GM10847 (cell line): Measurements from ENCODE around the gene THSD7A.

Source experiments
- POLR2A ChIP-seq: IDR thresholded peaks from 2 replicates; pipeline ENCODE4 v1.6.1; 2011; ENCODE audit not compliant: insufficient read length; ENCODE audit errors: extremely low read depth

Gene THSD7A

DNA sequence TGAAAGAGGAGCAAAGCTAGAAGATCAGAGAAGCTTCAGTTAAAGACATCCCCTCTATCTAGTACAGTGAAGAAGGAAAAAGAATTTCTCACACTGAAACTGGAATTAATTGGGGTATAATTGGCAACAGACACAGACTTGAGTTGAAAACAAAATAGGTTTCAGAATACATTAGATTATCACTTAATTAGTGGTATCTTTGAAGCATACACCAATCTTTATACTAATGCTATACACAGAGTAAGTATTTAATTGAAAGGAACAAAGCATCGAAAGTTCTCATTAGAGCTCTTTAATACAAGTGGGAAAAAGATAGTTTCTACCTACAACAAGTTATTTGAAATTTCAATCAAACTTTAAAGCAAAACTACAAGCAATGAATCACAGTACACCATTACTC lies 128.2 kb downstream of the THSD7A start:
- TF ChIP-seq POLR2A: no peak

DNA sequence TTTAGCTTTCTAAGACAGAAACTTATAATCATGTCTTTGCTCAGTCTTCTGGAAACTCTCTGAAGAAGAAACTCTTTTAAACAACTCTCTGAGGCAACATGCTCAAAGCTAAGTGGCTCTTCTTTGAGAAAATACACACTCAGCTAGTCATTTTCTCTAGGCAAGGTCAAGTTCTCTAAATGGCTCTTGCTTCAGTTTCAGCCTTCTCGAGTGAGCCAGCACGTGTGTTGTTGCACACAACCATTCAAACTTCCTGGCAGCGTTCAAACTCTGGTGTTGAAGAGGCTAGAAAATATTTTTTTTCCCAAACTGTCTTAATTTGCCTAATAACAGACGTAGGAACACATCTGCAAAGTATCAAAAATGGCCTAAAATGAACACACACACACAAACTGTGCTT lies 129.1 kb downstream of the THSD7A start:
- TF ChIP-seq POLR2A: no peak

DNA sequence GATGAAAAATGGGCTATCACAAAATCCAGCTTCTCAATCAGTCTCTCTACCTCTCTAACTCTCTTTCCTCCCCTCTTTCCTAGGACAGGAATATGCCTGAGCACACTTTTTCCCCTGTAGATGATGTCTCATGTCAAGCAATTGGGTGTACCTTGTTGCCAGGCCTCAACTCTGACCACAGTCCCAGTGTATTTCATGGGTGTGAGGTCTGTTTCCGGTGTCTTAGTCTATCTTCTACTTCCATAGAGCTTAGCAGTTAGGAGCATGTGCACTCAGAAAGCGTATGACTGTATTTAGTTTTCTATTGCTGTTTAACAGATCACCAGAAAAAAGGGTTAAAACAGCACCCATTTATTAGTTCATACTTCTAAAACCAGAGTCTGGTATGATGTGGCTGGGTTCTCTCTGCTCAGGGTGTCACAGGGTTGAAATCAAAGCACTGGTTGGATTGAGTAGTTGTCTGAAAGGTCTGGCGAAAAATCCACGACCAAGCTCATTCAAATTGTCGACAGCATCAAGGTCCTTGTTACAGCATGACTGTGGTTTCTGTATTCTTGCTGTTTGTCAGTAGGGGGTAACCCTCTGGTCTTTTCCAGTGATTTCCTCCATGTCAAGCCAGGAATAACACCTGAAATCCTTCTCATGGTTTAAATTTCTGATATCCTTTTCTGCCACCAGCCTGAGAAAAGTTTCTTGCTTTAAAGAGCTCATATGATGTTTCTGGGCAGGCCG lies 130.0 kb downstream of the THSD7A start:
- no peak for TF ChIP-seq POLR2A

DNA sequence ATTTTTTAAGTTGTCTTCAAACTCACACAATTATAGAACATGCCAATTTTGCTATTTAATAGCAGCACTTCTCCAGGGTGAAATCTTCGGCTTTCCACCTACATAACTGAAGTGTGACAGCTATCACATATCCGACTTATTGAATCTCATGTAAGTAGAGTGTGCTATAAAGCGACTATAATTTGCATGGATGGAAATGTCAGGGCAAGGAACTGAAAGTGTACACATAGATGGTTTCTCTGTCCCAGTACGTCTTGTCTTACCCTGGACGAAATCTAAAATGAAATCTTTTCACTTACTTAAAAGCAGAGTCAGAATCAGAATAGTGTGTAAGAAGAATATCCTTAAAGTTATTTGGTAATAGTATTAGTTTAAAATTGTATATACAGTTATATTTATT lies 132.3 kb downstream of the THSD7A start:
- TF ChIP-seq POLR2A: no peak

DNA sequence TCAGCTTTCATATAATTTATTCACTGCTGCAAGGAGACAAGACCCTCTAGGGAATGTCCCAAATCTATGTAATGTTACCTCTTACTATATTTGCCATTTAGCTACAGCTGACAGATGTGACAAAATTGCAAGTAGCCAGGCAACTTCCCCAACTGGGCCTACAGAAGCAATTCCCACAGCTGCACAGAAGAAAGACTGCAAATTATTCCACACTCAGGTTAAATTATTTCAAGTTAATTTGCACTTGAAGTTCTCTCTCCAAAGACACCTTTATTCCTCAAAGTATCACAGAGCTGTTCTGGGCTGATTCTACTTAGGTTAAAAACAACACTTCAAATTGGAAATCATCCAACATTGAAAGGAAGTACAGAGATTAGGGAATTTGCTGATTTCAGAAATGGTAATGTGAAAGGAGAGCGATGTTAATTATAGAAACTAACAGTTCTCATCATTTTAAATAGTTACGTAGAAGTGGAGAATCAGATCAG lies 133.6 kb downstream of the THSD7A start:
- no peak for TF ChIP-seq POLR2A

DNA sequence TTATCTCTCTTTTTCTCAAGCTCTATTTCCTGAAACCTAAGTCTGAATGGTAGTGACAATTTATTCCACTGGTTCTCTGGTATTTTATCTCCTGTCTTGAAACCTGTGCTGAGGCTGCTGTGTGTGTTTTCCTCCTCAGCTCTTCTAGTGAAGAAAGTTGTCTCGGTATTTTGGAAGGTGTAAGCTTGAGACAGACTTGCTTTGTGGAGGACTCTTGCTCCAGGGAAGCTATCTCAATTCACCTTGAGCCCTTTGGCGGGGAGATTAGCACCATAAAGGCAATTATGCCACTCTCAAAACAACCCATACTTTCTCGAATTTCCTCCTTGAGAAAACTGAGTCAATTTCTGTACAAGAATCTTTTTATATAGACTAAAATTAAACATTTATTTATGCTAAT lies 141.6 kb downstream of the THSD7A start:
- no peak for TF ChIP-seq POLR2A

DNA sequence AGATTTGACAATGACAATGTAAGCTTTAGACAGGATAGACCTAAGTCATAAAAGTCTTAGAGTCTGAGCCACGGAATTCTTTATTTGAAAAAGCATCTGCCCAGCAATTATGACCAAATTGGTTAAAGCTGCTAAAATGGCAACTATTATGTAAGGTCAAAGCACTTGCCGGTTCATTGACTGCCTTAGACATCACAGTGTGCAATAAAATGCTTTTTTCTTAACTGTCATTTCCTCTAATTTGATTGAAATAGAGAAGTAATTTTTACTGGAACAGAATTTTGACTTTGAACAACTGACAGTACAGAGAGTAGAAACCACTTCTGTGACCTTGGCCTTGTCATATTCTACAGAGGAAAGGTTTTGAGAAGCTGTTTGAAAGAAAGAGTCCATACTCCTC lies 142.9 kb downstream of the THSD7A start:
- no peak for TF ChIP-seq POLR2A

DNA sequence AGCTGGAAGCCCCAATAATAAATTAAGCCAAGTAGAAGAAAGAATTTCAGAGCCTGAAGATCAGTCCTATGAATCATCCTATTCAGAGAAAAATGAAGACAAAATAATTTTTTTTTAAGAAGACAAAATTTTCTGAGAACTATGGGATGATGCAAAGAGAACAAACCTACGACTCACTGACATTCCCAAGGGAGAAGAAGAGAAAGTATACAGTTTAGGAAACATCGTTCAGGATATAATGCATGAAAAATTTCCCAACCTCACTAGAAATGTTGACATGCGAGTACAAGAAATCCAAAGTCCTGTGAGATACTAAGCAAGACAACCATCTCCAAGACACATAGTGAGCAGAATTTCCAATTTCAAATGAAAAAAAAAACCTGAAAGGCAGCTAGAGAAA lies 150.5 kb downstream of the THSD7A start:
- no peak for TF ChIP-seq POLR2A

DNA sequence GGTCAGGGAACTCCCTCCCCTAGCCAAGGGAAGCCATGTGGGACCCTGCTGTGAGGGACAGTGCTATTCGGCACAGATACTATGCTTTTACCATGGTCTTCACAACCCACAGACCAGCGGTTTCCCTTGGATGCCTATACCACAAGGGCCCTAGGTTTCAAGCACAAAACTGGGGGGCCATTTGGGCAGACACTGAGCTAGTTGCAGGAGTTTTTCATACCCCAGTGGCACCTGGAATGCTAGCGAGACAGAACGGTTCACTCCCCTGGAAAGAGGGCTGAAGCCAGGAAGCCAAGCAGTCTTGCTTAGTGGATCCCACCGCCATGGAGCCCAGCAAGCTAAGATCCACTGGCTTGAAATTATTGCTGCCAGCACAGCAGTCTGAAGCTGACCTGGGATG lies 156.8 kb downstream of the THSD7A start:
- no peak for TF ChIP-seq POLR2A

DNA sequence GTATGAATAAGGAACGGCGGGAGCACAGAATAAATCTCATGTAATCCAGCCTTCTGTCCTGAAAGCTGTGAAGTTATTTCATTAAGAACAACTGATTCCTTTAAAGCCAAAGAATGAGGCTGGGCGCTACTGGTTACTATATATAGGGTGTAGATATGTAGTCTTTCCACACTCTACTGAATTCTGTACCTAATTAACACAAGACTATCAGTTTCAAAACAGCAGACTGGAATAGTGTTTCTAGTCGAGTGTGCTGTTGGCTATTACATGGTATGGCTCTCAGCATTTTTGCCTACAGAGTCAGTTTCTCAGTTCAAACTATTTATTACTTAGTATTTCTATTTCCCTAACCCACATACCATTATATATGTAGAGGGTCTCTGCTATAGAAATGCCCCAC lies 163.3 kb downstream of the THSD7A start:
- no peak for TF ChIP-seq POLR2A

DNA sequence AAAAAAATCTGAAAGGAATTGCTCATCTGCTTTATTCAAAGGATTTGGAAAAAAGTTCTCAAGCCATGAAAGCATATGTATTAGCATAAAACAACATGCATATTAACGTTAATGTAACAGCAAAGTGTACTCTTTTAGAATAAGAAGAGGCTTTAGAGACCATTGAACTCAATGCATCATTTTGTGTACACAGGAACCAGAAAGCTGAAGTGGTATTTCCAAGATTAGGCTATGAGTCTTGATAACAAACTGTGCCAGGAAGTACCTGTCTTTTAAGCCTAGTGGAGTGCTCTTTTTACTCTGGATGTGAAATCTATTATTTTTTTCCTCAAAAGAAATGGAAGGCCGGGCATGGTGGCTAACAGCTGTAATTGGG lies 164.2 kb downstream of the THSD7A start:
- no peak for TF ChIP-seq POLR2A

DNA sequence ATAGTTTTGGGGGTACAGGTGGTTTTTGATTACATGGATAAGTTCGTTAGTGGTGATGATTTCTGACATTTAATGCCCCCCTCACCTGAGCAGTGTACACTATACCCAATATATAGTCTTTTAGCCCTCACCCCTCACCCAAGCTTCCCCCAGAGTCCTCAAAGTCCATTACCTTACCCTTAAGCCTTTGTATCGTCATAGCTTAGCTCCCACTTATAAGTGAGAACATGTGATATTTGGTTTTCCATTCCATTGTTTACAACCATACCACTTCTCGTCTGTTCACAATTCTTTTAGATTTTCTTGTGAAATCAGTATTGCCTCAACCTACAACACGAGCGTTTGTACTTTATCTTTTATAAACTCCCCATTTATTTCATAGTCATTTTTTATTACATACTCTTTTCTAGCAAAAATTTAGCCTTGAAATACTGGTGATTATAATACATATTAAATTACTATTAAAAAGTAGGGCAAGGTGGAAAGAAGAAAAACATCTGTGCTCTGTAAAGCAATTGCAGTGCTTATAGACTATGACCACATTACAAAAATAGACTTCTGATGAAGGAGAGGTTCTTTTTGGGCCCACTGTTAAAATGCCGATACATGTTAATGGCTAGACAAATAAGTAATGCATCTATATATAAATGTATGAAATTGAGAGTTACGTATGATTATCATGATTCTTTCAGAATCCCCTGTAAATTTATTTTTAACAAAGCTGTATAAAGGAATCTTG lies 164.8 kb downstream of the THSD7A start:
- no peak for TF ChIP-seq POLR2A

DNA sequence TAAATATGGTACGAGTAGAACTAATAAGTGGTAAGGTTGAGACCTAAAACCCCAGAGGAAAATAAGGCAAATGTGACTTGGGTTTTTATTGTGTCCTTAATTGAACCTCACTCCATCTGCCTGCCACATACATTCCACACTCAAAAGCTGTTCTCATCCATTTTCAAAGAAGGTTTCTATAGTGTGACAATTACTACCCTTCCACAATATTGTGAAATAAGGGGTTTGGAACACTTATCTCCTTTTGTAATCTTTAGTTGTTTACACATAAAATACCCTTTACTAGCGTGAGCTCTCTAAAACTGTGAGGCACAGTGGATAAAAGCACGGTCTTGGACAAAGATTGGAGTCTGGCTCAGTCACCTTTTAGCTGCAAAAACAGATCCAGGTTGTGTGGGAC lies 166.6 kb downstream of the THSD7A start:
- no peak for TF ChIP-seq POLR2A

DNA sequence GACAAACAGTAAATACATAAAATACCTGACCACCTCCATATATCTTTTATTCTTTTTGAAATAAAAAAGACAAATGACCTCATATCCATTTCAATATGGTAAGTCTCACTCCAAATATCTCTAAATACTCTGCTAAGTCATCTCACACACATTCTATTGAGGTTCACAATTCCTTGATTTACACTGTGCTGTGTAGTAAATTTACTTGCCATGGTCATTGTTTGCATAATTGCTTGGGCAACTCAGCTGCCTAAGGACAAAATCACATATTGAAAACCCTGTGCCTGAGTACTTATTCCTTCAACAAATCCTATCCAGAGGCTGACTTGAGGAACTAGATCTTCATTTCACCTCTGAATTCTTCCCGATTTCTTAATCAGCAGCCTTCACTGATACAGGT lies 176.4 kb downstream of the THSD7A start:
- no peak for TF ChIP-seq POLR2A

DNA sequence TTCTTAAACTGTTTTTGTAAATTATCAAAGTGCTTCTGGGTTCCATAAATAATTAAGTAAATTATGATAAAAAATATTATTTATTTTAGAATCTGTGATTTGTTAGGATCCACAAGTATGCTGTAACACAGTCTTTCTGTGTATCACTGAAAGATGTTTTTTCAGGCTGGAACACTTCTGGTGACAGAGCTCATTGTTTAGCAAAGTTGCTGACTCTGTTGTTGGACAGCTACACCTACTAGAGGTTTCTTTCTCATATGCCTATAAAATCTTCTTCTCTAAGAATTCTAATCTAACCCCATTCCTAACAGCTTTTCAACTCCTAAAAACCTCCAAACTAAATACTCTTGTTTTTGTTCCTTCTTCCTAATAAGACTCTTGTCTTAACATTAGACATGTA lies 176.8 kb downstream of the THSD7A start:
- no peak for TF ChIP-seq POLR2A

DNA sequence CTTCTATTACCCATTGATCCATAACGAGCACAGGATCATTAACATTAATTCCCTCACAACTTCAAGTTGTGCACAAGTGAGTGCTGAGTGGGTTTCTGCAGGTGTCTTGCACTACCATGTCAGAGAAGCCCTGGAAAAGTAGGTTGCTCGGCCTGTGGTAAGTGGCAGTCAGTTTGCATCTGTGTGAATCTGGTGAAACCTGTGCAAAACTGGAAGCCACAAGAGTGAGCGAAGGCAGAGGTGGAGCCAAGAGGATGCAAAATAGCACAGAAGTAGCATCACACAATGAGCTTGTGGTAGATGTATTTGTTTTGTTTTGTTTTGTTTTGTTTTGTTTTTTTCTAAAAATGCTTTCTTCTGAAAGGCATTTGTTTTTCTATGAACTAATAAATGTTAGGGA lies 181.5 kb downstream of the THSD7A start:
- no peak for TF ChIP-seq POLR2A

DNA sequence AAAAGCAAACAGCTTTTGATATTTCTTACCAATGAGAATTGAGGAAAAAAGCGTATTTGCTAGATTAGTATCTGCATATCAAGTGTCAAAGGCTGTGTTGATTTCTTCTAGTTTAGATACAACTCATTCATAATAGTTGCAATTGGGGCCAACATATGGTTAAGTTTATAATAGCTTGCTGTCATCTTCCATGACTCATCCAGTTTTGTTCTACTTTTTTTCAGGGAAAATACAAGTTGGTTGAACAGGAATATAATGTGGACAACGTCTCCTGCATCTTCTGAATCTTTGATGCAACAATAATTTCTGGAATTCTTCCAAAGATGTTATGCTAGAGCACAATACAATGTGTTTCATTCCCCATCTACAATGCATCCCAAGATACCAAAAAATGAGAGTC lies 182.0 kb downstream of the THSD7A start:
- TF ChIP-seq POLR2A: no peak
